Stimulated activated CD4-positive, alpha-beta T cell treated with anti-CD3 and anti-CD28 coated beads, Interleukin-4, amount 100 ng/mL, for 1 hour (primary cell): Measurements from ENCODE around the gene TMEM129.

Experiments used
- DNase-seq: peaks from one replicate; pipeline ENCODE4 v3.0.0-alpha.2; 2020

Gene TMEM129, protein sequence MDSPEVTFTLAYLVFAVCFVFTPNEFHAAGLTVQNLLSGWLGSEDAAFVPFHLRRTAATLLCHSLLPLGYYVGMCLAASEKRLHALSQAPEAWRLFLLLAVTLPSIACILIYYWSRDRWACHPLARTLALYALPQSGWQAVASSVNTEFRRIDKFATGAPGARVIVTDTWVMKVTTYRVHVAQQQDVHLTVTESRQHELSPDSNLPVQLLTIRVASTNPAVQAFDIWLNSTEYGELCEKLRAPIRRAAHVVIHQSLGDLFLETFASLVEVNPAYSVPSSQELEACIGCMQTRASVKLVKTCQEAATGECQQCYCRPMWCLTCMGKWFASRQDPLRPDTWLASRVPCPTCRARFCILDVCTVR

DNA sequence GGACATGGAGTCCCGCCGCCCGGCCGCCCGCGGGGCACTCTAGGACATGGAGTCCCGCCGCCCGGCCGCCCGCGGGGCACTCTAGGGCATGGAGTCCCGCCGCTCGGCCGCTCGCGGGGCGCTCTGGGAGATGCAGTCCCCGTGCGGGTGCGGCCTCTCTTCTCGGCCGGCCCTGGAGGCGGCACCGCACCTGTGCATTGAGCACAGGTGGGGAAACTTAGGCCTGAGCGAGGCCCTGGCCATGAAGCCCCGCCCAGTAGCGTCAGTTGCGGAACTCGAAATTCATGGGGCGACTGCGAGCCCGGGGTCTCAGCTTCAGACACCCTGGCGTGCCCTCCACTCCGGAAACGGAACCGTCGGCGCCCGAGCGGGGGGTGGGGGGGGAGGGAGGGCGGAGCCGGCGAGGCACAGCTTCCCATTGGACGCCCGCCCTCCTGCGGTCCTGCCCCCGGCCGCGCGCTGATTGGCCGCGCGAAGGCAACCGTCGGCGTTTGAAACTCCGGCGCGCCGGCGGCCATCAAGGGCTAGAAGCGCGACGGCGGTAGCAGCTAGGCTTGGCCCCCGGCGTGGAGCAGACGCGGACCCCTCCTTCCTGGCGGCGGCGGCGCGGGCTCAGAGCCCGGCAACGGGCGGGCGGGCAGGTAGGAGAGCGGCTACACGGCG is at the start of gene TMEM129, which contains the start of gene TACC3:
Gene TMEM129, minus strand, starts transcription at position 321 of the 663 bp plus-strand sequence. CDS start 486 bp downstream, outside the sequence.
Gene TACC3, plus strand, starts transcription at position 519 of the 663 bp plus-strand sequence. CDS start 1,901 bp downstream, outside the sequence.
- DNase-seq, result peak; percentile 92

- no peak for DNase-seq
These were observed 49.7 kb upstream of the TMEM129 start for GRCh38 chr4:1770791-1771231.

GRCh38 chr4:1770245-1770644 is 49.1 kb upstream of the TMEM129 start:
- no peak for DNase-seq

GRCh38 chr4:1769692-1770091 is 48.6 kb upstream of the TMEM129 start:
- DNase-seq, result no peak

GRCh38 chr4:1768367-1769034 is 47.4 kb upstream of the TMEM129 start:
- DNase-seq, result no peak

- DNase-seq, result peak; percentile 33
These were observed 46.7 kb upstream of the TMEM129 start for GRCh38 chr4:1767770-1768366.

DNA sequence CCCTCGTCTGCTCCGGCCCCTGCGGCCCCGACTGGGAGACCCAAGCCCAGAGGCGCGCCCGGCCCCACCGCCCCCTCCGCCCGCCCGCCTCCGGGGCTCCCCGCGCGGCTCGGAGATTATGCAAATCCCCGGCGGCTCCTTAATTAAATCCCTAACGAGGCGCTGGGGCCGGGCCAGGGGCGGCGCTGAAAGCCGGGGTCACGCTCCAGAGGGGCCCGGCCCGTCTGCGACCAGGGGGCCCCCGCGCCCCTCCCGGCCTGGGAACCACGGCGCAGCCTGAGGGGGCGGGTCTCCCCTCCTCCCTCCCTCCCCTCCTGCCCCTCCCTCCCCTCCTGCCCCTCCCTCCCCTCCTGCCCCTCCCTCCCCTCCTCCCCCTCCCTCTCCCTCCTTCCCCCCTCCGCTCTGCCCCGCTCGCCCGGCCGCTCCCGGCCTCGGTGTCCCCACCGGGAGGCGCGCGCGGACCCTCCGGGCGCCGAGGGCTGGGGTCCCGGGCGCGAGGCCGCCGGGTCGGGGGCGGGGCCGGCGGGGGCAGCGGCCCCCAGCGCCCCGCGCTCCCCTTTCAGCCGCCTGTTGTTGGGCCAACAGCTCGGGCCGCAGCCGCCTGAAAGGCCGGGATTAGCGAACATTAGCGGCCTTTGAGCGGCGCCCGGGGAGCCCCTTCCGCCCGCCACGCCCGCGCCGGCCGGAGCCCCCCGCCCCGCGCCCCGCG is 46.1 kb upstream of the TMEM129 start:
- no peak for DNase-seq

DNA sequence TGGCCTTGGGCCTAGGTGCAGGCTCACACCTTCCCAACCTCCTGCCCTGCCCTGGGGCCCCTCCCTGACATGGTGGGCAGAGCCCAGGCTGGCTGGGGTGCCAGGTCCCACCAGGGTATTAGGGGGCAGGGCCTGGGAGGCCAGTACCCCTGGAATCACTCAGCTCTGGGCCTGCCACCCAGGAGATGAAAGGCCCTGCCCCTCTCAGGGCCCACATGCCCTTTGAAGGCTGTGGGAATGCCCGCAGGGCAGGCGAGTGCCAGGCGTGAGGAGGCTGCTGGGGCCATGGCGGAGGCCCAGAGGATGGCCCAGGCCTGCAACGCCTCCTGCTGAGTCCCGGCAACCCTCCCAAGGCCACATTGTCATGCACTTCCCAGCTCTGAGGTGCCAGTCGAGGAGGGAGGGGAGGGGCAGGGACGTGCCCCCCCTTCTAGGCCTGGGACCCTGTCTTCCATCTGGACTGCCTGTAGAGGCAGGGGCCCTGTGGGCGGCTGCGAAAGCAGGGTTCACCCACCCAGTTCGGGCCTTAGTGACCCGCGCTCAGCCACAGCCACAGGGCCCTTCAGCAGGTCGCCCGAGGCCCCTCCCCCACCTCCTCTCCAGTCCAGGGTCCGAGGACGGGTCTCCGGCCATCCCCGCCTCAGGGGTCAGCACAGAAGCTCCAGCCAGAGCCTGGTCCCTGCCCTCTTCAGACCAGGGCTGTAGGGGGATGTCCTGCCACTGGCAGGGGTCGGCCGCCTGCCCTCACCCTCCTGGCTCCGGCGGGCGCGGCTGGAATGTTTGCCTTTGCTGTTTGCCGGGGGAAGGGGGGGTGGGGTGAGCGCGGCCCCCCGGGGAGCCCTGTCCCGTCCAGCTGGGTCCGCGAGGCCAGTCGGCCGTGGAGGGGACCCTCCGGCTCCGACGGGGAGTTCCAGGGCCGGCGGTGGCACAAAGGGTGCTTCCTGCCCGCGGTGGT is 45.3 kb upstream of the TMEM129 start:
- no peak for DNase-seq

DNA sequence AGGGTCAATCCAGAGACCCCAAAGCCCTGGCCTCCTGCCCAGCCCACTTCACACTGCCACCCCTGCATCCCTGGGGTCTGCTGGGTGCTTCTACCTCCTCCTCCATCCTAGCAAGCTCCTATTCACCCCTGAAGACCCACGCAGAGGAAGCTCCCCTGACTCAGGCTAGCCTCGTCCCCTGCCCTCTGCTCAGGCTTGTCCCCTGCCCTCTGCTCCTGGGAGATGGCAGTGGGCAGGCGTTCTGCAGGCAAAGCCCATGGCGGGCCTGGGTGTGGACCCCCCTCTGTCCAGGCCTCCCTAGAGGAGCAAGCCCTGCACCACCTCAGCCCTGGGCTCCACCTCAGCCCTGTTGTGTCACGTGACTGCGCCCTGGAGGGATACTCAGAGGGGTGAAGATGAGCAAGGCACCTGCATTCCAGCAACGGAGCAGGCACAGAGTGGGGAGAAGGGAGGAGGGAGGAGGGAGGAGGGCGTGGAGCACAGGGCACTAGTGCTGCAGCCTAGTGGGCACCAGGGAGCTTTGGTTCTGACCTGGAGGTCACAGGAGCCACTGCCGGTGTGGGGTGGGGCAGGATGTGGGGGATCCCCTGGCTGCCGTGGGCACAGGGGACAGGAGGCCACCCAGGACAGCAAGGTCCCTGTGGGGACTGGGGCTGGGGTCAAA is 44.4 kb upstream of the TMEM129 start:
- DNase-seq, result no peak

GRCh38 chr4:1764670-1765069 is 43.5 kb upstream of the TMEM129 start:
- no peak for DNase-seq

DNA sequence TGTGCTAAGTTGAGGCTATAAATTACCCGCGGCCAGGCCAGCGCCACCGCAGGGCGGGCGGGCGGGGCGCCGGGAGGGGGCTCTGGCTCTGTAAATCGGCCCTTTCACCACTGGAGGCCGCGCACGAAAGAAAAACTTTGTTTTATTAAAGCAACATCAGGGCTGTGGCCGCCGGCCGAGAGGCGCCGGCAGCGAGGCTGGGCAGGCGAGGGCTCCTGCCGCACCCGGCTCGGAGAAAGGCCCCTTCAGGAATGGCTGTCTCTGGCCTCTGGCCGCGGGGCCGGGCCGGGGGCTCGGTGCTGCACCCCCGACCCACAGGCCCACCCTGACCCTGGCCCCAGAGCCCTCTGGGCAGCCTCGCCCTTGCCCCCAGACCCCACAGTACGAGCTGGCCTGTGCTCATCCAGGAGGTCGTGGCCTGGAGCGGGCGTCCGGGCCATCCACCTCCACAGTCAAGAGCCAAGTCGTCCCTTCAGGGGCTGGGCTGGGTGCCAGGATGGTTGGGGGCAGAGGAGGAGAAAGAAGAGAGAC is 42.5 kb upstream of the TMEM129 start:
- no peak for DNase-seq

DNA sequence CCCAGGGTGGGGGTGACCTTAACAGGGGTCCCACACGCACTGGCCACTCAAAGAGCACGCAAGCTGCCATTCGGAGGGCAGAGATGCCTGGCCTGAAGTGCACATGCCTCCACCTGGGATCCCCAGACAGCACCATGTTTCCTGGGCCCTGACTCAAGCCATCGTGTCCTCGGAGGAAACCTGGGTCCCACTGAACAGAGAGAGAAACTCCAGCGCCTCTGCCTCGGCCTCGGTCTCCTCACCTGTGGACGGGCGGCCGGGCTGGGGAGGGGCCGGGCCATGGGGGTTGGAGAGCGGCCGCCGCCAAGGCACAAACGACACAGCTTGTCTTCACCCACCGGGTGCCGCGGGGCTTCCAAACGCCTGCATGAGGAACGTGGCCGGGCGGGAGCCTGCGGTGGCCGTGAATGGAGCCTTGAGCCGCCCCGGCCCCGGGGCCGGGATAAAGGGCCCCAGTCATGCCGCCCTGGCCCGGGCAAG is 42.0 kb upstream of the TMEM129 start:
- no peak for DNase-seq

GRCh38 chr4:1762264-1763010 is 41.3 kb upstream of the TMEM129 start:
- DNase-seq, result no peak

GRCh38 chr4:1761130-1761689 is 40.1 kb upstream of the TMEM129 start:
- DNase-seq, result no peak

GRCh38 chr4:1760521-1761071 is 39.5 kb upstream of the TMEM129 start:
- DNase-seq, result no peak

DNA sequence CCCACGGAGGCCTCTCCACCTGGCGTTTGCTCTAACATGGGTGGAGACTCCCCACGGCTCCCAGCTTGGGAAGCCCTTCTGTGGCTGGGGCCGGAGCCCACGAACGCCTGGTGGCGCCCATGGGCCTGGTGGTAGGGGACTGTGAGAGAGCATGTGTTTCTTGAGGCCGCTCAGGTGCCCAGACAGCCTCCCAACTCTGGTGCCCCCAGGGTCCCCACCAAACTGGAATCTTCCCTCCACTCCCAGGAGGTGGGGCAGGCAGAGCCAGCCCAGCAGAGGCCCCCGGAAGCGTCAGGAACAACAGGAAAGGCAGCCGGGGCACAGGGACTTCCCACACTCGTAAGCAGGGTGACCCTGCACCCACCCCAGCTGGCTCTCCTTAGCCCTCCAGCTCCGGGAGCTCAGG is 38.7 kb upstream of the TMEM129 start:
- no peak for DNase-seq

DNA sequence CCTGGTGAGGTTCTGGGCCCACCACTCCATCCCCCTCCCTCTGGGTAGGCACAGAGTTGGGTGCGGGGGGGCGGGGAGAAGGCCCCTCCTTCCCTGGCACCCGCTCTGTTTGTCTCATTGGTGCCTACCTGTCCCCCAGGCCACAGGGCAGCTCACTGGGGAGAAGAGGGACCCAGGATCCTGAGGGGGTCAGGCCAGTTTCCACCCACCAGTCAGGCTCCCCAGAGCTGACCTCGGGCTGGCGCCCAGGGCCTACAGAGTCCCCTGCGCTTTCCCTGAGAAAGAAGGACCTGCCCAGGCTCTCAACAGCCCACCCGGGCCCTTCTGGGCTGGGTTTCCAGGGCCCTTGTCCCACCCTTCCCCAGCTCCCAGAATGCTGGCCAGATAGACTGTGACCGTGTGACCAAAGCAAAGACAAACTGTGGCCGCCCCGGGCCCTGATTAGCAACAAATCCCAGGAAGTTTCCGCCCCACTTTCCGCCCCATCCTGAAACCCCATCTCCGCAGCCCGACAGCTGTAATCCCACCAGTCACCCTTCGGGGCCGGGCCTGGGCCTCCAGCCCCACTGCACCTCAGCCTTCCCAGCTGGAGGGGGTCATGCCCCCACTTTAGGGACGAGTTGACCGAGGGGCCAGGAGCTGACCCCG is 38.2 kb upstream of the TMEM129 start:
- no peak for DNase-seq
